GM10847 (cell line): ENCODE results near the gene OR10G8.

ENCODE experiments used
- POLR2A ChIP-seq: IDR thresholded peaks from 2 replicates; pipeline ENCODE4 v1.6.1; 2011; ENCODE audit not compliant: insufficient read length; ENCODE audit errors: extremely low read depth

The OR10G8 gene, protein sequence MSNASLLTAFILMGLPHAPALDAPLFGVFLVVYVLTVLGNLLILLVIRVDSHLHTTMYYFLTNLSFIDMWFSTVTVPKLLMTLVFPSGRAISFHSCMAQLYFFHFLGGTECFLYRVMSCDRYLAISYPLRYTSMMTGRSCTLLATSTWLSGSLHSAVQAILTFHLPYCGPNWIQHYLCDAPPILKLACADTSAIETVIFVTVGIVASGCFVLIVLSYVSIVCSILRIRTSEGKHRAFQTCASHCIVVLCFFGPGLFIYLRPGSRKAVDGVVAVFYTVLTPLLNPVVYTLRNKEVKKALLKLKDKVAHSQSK

DNA sequence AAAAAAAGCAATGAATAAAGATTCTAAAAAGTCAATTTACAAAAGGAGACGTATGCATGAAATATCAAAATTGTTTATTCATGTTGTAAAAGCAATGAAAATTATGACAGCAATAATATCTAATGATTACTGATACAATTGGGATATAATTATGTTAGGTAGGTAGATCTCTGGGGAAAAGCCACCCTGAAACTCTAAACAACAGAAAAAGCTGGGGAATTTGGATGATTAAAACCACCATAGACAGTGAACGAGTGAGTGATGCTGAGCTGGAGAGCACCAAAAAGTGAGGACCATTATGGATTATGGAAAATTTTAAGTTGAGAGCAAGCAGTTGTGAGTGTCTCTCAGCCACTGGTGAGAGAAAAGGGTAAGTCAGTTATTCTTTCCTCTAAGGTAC, at the start of gene OR10G8:
Gene OR10G8 (plus strand): TSS at position 301 of the 400 bp plus-strand sequence. CDS start 2,825 bp downstream, outside the sequence.
- TF ChIP-seq POLR2A = no peak

GRCh38 chr11:123977731-123978347, 48.8 kb upstream of the OR10G8 start, which contains the start of gene OR10S1:
TSS of gene OR10S1 (minus strand) at chr11:123977781. CDS start at chr11:123977664, 117 bp downstream.
- TF ChIP-seq POLR2A = no peak

DNA sequence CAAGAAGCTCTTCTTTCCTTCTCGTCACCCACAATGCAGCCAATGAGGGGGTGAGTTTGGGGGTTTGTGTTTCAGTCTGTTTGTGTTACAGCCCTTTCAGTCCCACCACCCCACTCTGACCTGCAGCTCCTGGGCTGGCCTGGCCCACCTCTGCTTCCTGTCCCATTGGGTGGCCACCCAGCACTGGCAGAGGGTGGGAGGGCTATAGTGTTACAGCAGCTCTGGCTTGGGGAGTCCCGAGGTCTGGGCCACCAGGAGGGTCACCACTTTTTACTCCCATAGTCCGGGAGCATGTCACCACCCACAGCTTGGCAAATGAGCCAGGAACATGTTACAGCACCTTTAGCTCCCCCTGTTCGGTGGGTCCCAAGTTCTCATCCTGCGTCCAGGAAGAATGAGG, 47.3 kb upstream of the OR10G8 start:
- no peak for TF ChIP-seq POLR2A

DNA sequence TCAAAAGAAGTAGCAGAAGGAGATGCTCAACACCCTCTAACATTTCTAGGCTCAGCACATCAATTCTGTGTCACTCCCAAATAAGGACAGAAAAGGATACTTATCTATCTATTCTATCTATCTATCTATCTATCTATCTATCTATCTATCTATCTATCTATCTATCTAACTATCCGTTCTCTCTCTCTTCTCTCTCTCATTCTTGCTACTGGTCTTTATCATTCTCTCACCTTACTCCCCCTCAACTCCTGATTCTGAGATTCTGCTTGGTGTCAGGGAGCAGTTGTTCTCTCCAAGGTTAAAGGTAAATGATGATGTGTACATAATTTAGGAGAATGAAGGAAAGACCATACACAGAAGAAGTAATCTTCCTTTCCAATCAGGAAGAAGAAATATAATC, 31.5 kb upstream of the OR10G8 start, which contains the start of gene OR10G6:
Gene OR10G6 (minus strand): TSS at position 43 of the 400 bp plus-strand sequence. CDS start 0 bp downstream, at position 43.
- no peak for TF ChIP-seq POLR2A

DNA sequence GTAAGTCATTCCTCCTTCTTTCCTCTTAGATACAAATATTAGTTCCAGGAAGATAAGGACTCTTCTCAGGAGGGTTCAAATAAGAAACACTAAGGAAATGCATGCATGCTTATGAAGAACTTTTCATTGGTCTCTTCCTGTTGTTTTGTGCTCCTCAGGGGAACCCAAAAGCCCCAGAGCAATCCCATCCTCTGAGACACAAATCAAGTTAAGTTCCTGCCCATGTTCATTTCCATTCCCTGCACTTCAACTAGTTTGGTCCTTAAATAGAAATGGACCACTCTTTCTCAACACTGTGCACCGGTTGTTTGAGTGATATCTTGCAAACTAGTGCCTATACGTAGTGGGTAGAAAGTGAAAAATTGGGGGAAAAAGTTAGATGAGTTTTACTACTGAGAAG, 13.9 kb upstream of the OR10G8 start, which contains the start of gene OR10G4:
Gene OR10G4 (plus strand): TSS at position 301 of the 400 bp plus-strand sequence. CDS start 2,578 bp downstream, outside the sequence.
- no peak for TF ChIP-seq POLR2A

DNA sequence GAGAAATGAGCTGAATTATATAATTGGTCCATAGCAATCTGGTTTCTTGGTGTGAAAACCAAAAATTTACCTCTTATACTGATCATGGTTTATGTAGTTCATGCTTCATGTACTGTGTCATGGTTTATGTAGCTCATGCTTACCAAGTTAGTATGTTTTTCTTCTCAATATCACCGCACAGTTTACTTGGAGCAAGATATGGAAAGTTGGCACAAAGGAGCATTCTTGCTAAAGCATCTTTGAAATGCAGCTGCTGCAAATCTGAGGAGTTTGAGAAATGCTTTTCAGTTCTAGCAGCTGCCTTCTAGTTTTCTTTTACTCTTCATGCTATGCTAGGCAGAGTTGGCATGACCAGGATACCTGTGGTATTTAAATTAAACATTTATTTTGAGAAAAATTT, 10.1 kb downstream of the OR10G8 start:
- TF ChIP-seq POLR2A = no peak

- no peak for TF ChIP-seq POLR2A
Measured at GRCh38 chr11:124039557-124039956, 13.0 kb downstream of the OR10G8 start.

GRCh38 chr11:124041254-124041653, 14.7 kb downstream of the OR10G8 start, which contains the start of gene OR10G7:
TSS of gene OR10G7 (minus strand) at chr11:124041325. CDS start at chr11:124039001, 2,324 bp downstream.
- no peak for TF ChIP-seq POLR2A

GRCh38 chr11:124043420-124043819, 16.8 kb downstream of the OR10G8 start:
- TF ChIP-seq POLR2A = no peak

DNA sequence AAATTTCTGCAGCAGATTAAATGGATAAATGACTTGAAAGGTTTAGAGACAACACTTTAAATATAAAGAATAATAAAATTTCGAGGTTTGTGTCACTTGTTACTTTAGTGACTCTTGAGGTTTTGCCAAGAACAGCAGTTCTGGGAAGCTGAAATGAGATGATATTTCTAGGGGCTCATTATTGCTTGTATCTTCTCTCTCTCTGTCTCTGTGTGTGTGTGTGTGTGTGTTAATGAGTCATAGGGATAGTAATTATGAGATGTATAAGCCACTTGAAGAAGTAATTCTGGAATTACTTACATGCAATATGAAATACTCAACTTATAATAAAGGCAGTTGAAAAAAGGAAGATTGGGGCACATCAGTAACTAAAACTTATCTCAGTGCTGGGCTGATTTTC, 24.1 kb downstream of the OR10G8 start:
- TF ChIP-seq POLR2A = no peak

DNA sequence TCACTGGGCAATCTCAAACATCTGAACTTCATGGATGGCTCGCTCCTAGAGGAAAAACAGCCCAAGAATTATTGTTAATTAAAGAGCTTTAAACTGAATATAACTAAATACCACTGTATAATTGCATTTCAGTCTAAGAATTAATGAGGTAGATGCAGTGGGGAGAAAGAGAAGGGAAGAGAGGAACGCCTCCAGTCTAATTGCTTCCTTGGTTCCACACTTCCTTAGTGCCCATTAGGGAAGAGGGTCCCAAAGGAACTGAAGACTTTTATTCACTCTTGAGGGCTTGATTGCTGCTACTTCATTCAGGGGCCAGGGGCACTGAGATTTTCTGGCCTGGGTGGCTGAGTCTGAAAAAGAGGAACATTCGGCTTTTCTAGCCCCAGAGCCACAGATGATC, 26.4 kb downstream of the OR10G8 start:
- no peak for TF ChIP-seq POLR2A

DNA sequence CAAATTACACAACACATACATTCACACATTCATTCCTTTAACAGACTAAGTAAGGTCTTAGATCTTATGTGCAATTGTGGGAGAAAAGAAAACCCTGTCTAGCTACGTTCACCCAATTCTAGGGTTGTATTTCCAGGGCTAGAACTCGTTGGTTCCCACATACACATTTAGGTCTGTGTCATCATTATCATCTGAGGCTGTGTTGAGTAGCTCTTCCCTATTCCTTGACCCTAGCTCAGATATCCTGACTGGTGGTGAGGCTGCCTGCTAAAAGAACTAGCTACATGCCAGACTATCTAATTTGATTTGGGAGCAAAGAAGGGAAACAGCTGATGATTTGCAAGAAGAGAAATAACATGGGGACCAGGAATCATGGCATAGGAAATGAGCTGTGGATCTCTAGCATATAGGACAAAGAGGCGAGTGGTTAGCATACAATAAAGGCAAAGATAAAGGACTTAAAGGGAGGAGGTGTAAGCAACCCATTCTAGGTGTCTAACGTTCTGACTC, 42.1 kb downstream of the OR10G8 start:
- TF ChIP-seq POLR2A = no peak

- no peak for TF ChIP-seq POLR2A
Measured at GRCh38 chr11:124069429-124070401, 43.1 kb downstream of the OR10G8 start.

GRCh38 chr11:124070915-124071622, 44.5 kb downstream of the OR10G8 start:
- no peak for TF ChIP-seq POLR2A
